Measurements from ENCODE around the gene MED29. TPM values are rescaled to one million over a fixed set of nuclear protein-coding genes. Genes with fewer than 3 reads are reported as not detected.
A peak's percentile ranks its signal among the peaks of the same experiment; 100 is the strongest.

The MED29 gene
- total RNA-seq, 1 experiment from 2014 or later, result 32.0 TPM

DNA sequence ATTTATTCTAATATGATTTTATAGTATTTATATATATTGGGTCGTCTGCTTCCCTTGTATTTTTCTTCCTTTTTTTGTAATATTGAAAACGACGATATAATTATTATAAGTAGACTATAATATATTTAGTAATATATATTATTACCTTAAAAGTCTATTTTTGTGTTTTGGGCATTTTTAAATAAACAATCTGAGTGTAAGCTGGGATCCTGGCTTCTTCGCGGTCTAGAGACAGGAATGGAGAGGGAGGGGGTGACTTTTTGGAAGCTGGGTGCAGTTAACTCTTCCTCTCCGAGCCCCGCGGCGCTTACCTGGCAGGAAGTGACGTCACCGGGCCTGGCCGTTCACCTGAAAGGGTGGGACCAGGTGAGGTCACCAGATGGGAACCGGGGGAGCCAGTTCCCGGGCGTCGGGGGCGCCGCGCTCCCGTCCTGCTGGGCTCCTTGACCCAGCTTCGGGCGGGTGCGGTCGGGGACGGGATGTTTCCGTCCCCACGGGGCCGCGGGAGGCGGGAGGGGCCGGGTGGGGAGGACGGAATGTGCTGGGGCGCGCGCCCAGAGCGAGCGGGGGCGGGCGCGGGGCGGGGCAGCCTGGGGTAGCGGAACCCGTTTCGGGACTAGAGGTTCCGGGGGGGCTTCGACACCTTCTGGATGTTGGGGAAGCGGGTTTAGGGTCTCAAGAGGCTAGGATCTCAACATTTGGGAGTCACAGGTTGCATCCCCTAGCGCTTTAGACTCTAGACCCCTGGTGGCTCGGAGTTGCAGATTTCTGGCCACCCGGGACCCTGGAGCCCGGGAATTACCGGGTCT, 18.2 kb downstream of the MED29 start:
- no peaks in the 10 kb centered on the region for H3K9me3 ChIP-seq (ENCODE audit: control insufficient read depth in 1 of 2, insufficient read depth in 1 of 2, low read depth in 1 of 2, low read length in 2 of 2)
- DNase-seq (ENCODE audit: low read depth, low spot score) (peak; percentile 90), ATAC-seq (peak; percentile 24)
- H3K27ac ChIP-seq (ENCODE audit: low read depth, low read length), result peak overlapping the region; percentile 100
- no peaks in the 10 kb centered on the region for H3K27me3 ChIP-seq (ENCODE audit: insufficient read depth, low read length)
- H3K4me2 ChIP-seq (ENCODE audit: low read length), result peak overlapping the region; percentile 92
- no peak for TF ChIP-seq SRF (IDR thresholded peaks at IDR 0.05; ENCODE audit: low read depth)
- peak; percentile 50 for TF ChIP-seq POLR2A (IDR thresholded peaks at IDR 0.05; ENCODE audit: borderline replicate concordance, extremely low read depth, insufficient read depth, insufficient read length)
- peak; percentile 92 for TF ChIP-seq POLR2AphosphoS5 (IDR thresholded peaks at IDR 0.05; ENCODE audit: low read depth, low read length)
- TF ChIP-seq, protein P1, sequence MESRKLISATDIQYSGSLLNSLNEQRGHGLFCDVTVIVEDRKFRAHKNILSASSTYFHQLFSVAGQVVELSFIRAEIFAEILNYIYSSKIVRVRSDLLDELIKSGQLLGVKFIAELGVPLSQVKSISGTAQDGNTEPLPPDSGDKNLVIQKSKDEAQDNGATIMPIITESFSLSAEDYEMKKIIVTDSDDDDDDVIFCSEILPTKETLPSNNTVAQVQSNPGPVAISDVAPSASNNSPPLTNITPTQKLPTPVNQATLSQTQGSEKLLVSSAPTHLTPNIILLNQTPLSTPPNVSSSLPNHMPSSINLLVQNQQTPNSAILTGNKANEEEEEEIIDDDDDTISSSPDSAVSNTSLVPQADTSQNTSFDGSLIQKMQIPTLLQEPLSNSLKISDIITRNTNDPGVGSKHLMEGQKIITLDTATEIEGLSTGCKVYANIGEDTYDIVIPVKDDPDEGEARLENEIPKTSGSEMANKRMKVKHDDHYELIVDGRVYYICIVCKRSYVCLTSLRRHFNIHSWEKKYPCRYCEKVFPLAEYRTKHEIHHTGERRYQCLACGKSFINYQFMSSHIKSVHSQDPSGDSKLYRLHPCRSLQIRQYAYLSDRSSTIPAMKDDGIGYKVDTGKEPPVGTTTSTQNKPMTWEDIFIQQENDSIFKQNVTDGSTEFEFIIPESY (IDR thresholded peaks at IDR 0.05; ENCODE audit: extremely low read depth, insufficient replicate concordance, low read length), result peak; percentile 75
- no peak for TF ChIP-seq SP1 (IDR thresholded peaks at IDR 0.05; ENCODE audit: low read depth)
- TF ChIP-seq TCF7L2 (IDR thresholded peaks at IDR 0.05; ENCODE audit: borderline replicate concordance, extremely low read depth, insufficient read depth, insufficient read length), result no peak
- TF ChIP-seq ZNF274 (IDR thresholded peaks at IDR 0.05; ENCODE audit: low read depth, low read length), result no peak
- TF ChIP-seq CBX3 (IDR thresholded peaks at IDR 0.05; ENCODE audit: low read depth), result no peak
- peak; percentile 58 for TF ChIP-seq YY1 (IDR thresholded peaks at IDR 0.05; ENCODE audit: extremely low read depth, insufficient replicate concordance, low read depth, low read length)
- BruUV-seq (replicated peaks), result no TSS peak
- peaks cover 38% of the 10 kb centered on the region for H3K79me2 ChIP-seq (ENCODE audit: insufficient read depth, low read length)
- peak overlapping the region; percentile 97 for H3K9ac ChIP-seq (ENCODE audit: low read length)
- peaks cover 2 to 12% of the 10 kb centered on the region in 2 experiments; a peak in 1 of 4 replicates for H3K36me3 ChIP-seq (ENCODE audit: control insufficient read depth in 1 of 2, insufficient read depth in 2 of 2, low read length in 2 of 2)
- ChIA-PET POLR2A (interaction anchor here (0.7 to 4.1 kb wide), 9 partner anchors 9 to 67 kb away, joined by 3 to 57 read pairs (median 4); partner anchors contain the start of genes MED29, PAF1, RPS16 and SAMD4B), CTCF (interaction anchor here (0.7 to 2.4 kb wide), 3 partner anchors 12 to 32 kb away, joined by 3 to 15 read pairs (median 5); partner anchors contain the start of genes MED29 and PAF1), RAD21 (ENCODE audit: low non-redundant PET in 1 of 2, low total read pairs in 2 of 2, uncharacterized antibody in 2 of 2, unreplicated experiment in 2 of 2) (interaction anchor here (0.7 to 0.8 kb wide), 2 partner anchors 11 to 1224 kb away, joined by 3 to 5 read pairs; no protein-coding TSS in a partner anchor)
- peaks cover 50 to 85% of the 10 kb centered on the region in 2 experiments for H3K4me1 ChIP-seq (ENCODE audit: control insufficient read depth in 1 of 2, insufficient read depth in 2 of 2, low read length in 2 of 2)
- intact Hi-C loops (cut with micrococcal nuclease), result loop anchor here (5.0 kb wide), 1 partner anchor 67 kb away; the partner anchor contains the start of gene SAMD4B
- no peak overlapping the region for H2AFZ ChIP-seq (ENCODE audit: low read depth, low read length, poor library complexity, severe bottlenecking)
- peak overlapping the region; percentile 90 to 98 for H3K4me3 ChIP-seq (replicated peaks in 1 of 2; ENCODE audit: low read depth in 1 of 2, low read length in 2 of 2)
- H3K9me2 ChIP-seq (ENCODE audit: insufficient read depth), result no peaks in the 10 kb centered on the region
- H4K20me1 ChIP-seq (ENCODE audit: insufficient read depth), result peaks cover 5% of the 10 kb centered on the region; the same call in 1 of the 2 replicates
